HepG2 (cell line): ENCODE measurements around the gene C2. TPM values are rescaled to one million over a fixed set of nuclear protein-coding genes. Genes with fewer than 3 reads are reported as not detected.

Experiments
- BRD4 ChIP-seq: sonication (generic); formaldehyde crosslinking; IDR thresholded peaks from 2 replicates; pipeline ENCODE4 v1.4.0; 2020; ENCODE audit warnings: missing genetic modification reagents
- CREBL2 ChIP-seq: sonication (generic); formaldehyde crosslinking; IDR thresholded peaks from 2 replicates; pipeline ENCODE4 v1.8.1; 2023; ENCODE audit warnings: missing genetic modification reagents, mild to moderate bottlenecking, borderline replicate concordance
- IKZF1 ChIP-seq: fragments of 450-650 bp; IDR thresholded peaks from 2 replicates; pipeline ENCODE4 v1.7.1; 2016
- MED8 ChIP-seq: sonication (generic); formaldehyde crosslinking; IDR thresholded peaks from 2 replicates; pipeline ENCODE4 v1.8.1; 2023; ENCODE audit warnings: mild to moderate bottlenecking, missing genetic modification reagents; ENCODE audit not compliant: insufficient replicate concordance
- MLX ChIP-seq: IDR thresholded peaks from 2 replicates; pipeline ENCODE4 v1.6.1; 2016
- MTA3 ChIP-seq: sonication (generic); formaldehyde crosslinking; IDR thresholded peaks from 2 replicates; pipeline ENCODE4 v1.4.0; 2020; ENCODE audit warnings: missing genetic modification reagents
- MYC ChIP-seq: sonication (generic); formaldehyde crosslinking; IDR thresholded peaks from 2 replicates; pipeline ENCODE4 v1.9.0; 2021; ENCODE audit warnings: missing genetic modification reagents, borderline replicate concordance
- NBN ChIP-seq: fragments of 450-650 bp; conservative IDR thresholded peaks from 2 replicates; pipeline ENCODE4 v1.6.1; 2017
- NFAT5 ChIP-seq: sonication (generic); formaldehyde crosslinking; IDR thresholded peaks from 2 replicates; pipeline ENCODE4 v1.4.0; 2020; ENCODE audit warnings: missing genetic modification reagents
- NFKB2 ChIP-seq: sonication (generic); formaldehyde crosslinking; IDR thresholded peaks from 2 replicates; pipeline ENCODE4 v1.4.0; 2020; ENCODE audit warnings: missing genetic modification reagents, borderline replicate concordance
- RBAK ChIP-seq: sonication (generic); formaldehyde crosslinking; IDR thresholded peaks from 2 replicates; pipeline ENCODE4 v1.5.1; 2020; ENCODE audit warnings: mild to moderate bottlenecking, missing genetic modification reagents
- RXRB ChIP-seq: IDR thresholded peaks from 2 replicates; pipeline ENCODE4 v1.6.1; 2016; ENCODE audit warnings: borderline replicate concordance, missing genetic modification reagents, missing compliant biosample characterization
- SP140L ChIP-seq: sonication (generic); formaldehyde crosslinking; IDR thresholded peaks from 2 replicates; pipeline ENCODE4 v1.4.0; 2020; ENCODE audit warnings: missing genetic modification reagents, borderline replicate concordance
- THAP9 ChIP-seq: sonication (generic); formaldehyde crosslinking; IDR thresholded peaks from 2 replicates; pipeline ENCODE4; 2020; ENCODE audit warnings: missing genetic modification reagents, mild to moderate bottlenecking, borderline replicate concordance
- WIZ ChIP-seq: sonication (generic); formaldehyde crosslinking; IDR thresholded peaks from 2 replicates; pipeline ENCODE4 v1.5.1; 2020; ENCODE audit warnings: mild to moderate bottlenecking, missing genetic modification reagents
- ZBTB46 ChIP-seq: sonication (generic); formaldehyde crosslinking; IDR thresholded peaks from 2 replicates; pipeline ENCODE4 v1.4.0; 2020; ENCODE audit warnings: mild to moderate bottlenecking, missing genetic modification reagents, borderline replicate concordance
- ZFP1 ChIP-seq: IDR thresholded peaks from 2 replicates; pipeline ENCODE4 v1.6.1; 2016
- ZKSCAN5 ChIP-seq: sonication (generic); formaldehyde crosslinking; IDR thresholded peaks from 2 replicates; pipeline ENCODE4 v1.5.1; 2020; ENCODE audit warnings: mild to moderate bottlenecking, missing genetic modification reagents
- ZNF12 ChIP-seq: sonication (generic); formaldehyde crosslinking; IDR thresholded peaks from 2 replicates; pipeline ENCODE4 v1.5.0; 2020; ENCODE audit warnings: missing genetic modification reagents
- ZNF501 ChIP-seq: sonication (generic); formaldehyde crosslinking; IDR thresholded peaks from 2 replicates; pipeline ENCODE4 v1.5.1; 2020; ENCODE audit warnings: mild to moderate bottlenecking, moderate library complexity, missing genetic modification reagents
- ZNF563 ChIP-seq: sonication (generic); formaldehyde crosslinking; IDR thresholded peaks from 2 replicates; pipeline ENCODE4 v1.8.0; 2022; ENCODE audit warnings: mild to moderate bottlenecking, moderate library complexity, missing genetic modification reagents
- polyA plus RNA-seq, 8 experiments: library from polyadenylated mRNA; depleted of rRNA in 3 of 8; stranded (reverse) in 7 of 8; unstranded in 1 of 8; fragments of >200 nt; fragmentation: Illumina TruSeq in 4 of 8; extraction: Trizol in 4 of 8; gene quantifications; 2 replicates each; pipeline versions ENCODE4 v1.2.1 to v1.2.3, GENCODE V29; 2011 to 2016; ENCODE audit warnings: low read depth in 4 of 8, missing spikeins in 1 of 8, mixed read lengths in 1 of 8; ENCODE audit not compliant: insufficient read depth in 1 of 8
- total RNA-seq, 5 experiments: library from RNA; depleted of rRNA; stranded (reverse); fragments of >200 nt; fragmentation: Illumina TruSeq; extraction: Trizol; gene quantifications; 2 replicates each; pipeline ENCODE4 v1.2.3, GENCODE V29; 2016; ENCODE audit warnings: low read depth in 1 of 5

C2 gene
- total and polyA plus RNA-seq, 2 of the 13 experiments (the other 11 are each of a cell fraction or from before 2014, with no cell fraction given) = 165 to 307 TPM

GRCh38 chr6:31952140-31952805 is 24.8 kb downstream of the C2 start (continued):
- TF ChIP-seq ZBTB46 (CRISPR knock-in tag) (no peak), ZNF12 (CRISPR knock-in tag) (no peak), MED8 (CRISPR knock-in tag) (no peak), THAP9 (CRISPR knock-in tag) (no peak), ZKSCAN5 (no peak), CREBL2 (CRISPR knock-in tag) (no peak), BRD4 (CRISPR knock-in tag) (no peak), MLX (no peak), RBAK (no peak), NFKB2 (no peak), NBN (no peak), MYC (CRISPR knock-in tag) (no peak; the same call in 1 of the 2 replicates), NFAT5 (CRISPR knock-in tag) (no peak), SP140L (CRISPR knock-in tag) (no peak), ZNF563 (CRISPR knock-in tag) (no peak), WIZ (CRISPR knock-in tag) (no peak), RXRB (CRISPR knock-in tag) (peak; percentile 55; the same call in 1 of the 2 replicates), IKZF1 (no peak), MTA3 (CRISPR knock-in tag) (no peak), ZFP1 (CRISPR knock-in tag) (no peak), ZNF501 (0 out of 2 replicates have a peak, but pooled peaks have one; percentile 8)
